Natural killer cell treated with Interleukin-12 subunit alpha and Interleukin-12 subunit beta and Interleukin-15 and Interleukin-18, amount 100 ng/mL, for 72 hours (primary cell): Measurements from ENCODE around the gene CDC42BPG. TPM values are rescaled to one million over a fixed set of nuclear protein-coding genes. Genes with fewer than 3 reads are reported as not detected.

Source experiments
- ATAC-seq, 2 donors: fragments of 150-1000 bp; cut with Tn5 transposase in 1 of 2; sonication (Bioruptor Pico), chemical (Tn5 transposase) in 1 of 2; 2 replicates each; pipeline ENCODE4 v1.10.0; 2021
- DNase-seq: peaks from one replicate; pipeline ENCODE4 v3.0.0; 2022; ENCODE audit warnings: low spot score
- H3K27ac Mint-ChIP-seq, 2 donors: 1 replicate in 1 of 2; 2 replicates in 1 of 2; pipeline ENCODE4 v1.8.0; 2022; ENCODE audit warnings: mixed read lengths in 2 of 2, mild to moderate bottlenecking in 1 of 2, moderate library complexity in 1 of 2
- H3K27me3 Mint-ChIP-seq, 2 donors: 1 replicate in 1 of 2; 2 replicates in 1 of 2; pipeline ENCODE4 v1.8.0; 2022; ENCODE audit warnings: mixed read lengths in 2 of 2
- H3K36me3 Mint-ChIP-seq: one replicate; pipeline ENCODE4 v1.8.0; 2022; ENCODE audit warnings: mixed read lengths
- H3K4me1 Mint-ChIP-seq, 2 donors: 1 replicate in 1 of 2; 2 replicates in 1 of 2; pipeline ENCODE4 v1.8.0; 2022; ENCODE audit warnings: low read depth in 2 of 2, mixed read lengths in 2 of 2, mild to moderate bottlenecking in 1 of 2
- H3K4me3 Mint-ChIP-seq: one replicate; pipeline ENCODE4 v1.8.0; 2022; ENCODE audit warnings: mixed read lengths
- H3K9me3 Mint-ChIP-seq: 2 replicates; pipeline ENCODE4 v1.8.0; 2022; ENCODE audit warnings: mixed read lengths
- total RNA-seq, 2 donors: library from RNA; stranded (reverse); gene quantifications; one replicate each; pipeline ENCODE4 v1.2.3, GENCODE V29; 2022

Gene CDC42BPG
- total RNA-seq, 2 donors from 2014 or later, result 0.59 to 1.9 TPM

- Mint-ChIP-seq H3K4me1 (peaks cover 5 to 7% of the 10 kb centered on the region in 2 donors), H3K27ac (no peak overlapping the region), H3K4me3 (no peak overlapping the region), H3K36me3 (no peaks in the 10 kb centered on the region), H3K27me3 (no peaks in the 10 kb centered on the region), H3K9me3 (no peaks in the 10 kb centered on the region)
- no peak for DNase-seq
- no peak for ATAC-seq
Observed at GRCh38 chr11:64834723-64835615, 9.5 kb downstream of the CDC42BPG start.

GRCh38 chr11:64834031-64834722, 10.3 kb downstream of the CDC42BPG start:
- Mint-ChIP-seq H3K36me3 (no peaks in the 10 kb centered on the region), H3K27me3 (no peaks in the 10 kb centered on the region), H3K4me1 (peaks cover 5 to 7% of the 10 kb centered on the region in 2 donors), H3K27ac (no peak overlapping the region), H3K9me3 (no peaks in the 10 kb centered on the region), H3K4me3 (no peak overlapping the region)
- DNase-seq (no peak), ATAC-seq (no peak)

- Mint-ChIP-seq H3K4me1 (peaks cover 5 to 7% of the 10 kb centered on the region in 2 donors), H3K9me3 (no peaks in the 10 kb centered on the region), H3K27me3 (no peaks in the 10 kb centered on the region), H3K27ac (no peak overlapping the region), H3K4me3 (no peak overlapping the region), H3K36me3 (no peaks in the 10 kb centered on the region)
- DNase-seq, result no peak
- no peak for ATAC-seq
Observed at GRCh38 chr11:64833509-64833908, 10.9 kb downstream of the CDC42BPG start.

GRCh38 chr11:64833198-64833502, 11.3 kb downstream of the CDC42BPG start:
- Mint-ChIP-seq H3K27me3 (no peaks in the 10 kb centered on the region), H3K27ac (no peak overlapping the region), H3K4me1 (peaks cover 5 to 7% of the 10 kb centered on the region in 2 donors), H3K36me3 (no peaks in the 10 kb centered on the region), H3K4me3 (no peak overlapping the region), H3K9me3 (no peaks in the 10 kb centered on the region)
- ATAC-seq, result no peak
- no peak for DNase-seq

- H3K27me3 Mint-ChIP-seq, result no peaks in the 10 kb centered on the region
- DNase-seq, result no peak
- H3K36me3 Mint-ChIP-seq, result no peaks in the 10 kb centered on the region
- no peaks in the 10 kb centered on the region for H3K9me3 Mint-ChIP-seq
- ATAC-seq, result no peak
- H3K4me1 Mint-ChIP-seq, result peaks cover 5 to 7% of the 10 kb centered on the region in 2 donors
- H3K27ac Mint-ChIP-seq, result no peak overlapping the region
- no peak overlapping the region for H3K4me3 Mint-ChIP-seq
Observed at GRCh38 chr11:64832467-64833197, 11.8 kb downstream of the CDC42BPG start.

GRCh38 chr11:64831411-64831891, 13.0 kb downstream of the CDC42BPG start:
- no peaks in the 10 kb centered on the region for H3K27me3 Mint-ChIP-seq
- no peak for ATAC-seq
- H3K36me3 Mint-ChIP-seq, result no peaks in the 10 kb centered on the region
- no peak overlapping the region for H3K27ac Mint-ChIP-seq
- H3K4me3 Mint-ChIP-seq, result no peak overlapping the region
- no peaks in the 10 kb centered on the region for H3K9me3 Mint-ChIP-seq
- DNase-seq, result no peak
- H3K4me1 Mint-ChIP-seq, result no peaks in the 10 kb centered on the region

GRCh38 chr11:64829536-64830251, 14.8 kb downstream of the CDC42BPG start:
- Mint-ChIP-seq H3K4me1 (no peaks in the 10 kb centered on the region), H3K27me3 (no peaks in the 10 kb centered on the region), H3K4me3 (no peak overlapping the region), H3K36me3 (no peaks in the 10 kb centered on the region), H3K27ac (no peak overlapping the region), H3K9me3 (no peaks in the 10 kb centered on the region)
- ATAC-seq (no peak), DNase-seq (no peak)

- ATAC-seq (no peak), DNase-seq (no peak)
- no peaks in the 10 kb centered on the region for H3K4me1 Mint-ChIP-seq
- no peak overlapping the region for H3K4me3 Mint-ChIP-seq
- H3K27me3 Mint-ChIP-seq, result no peaks in the 10 kb centered on the region
- H3K9me3 Mint-ChIP-seq, result no peaks in the 10 kb centered on the region
- no peak overlapping the region for H3K27ac Mint-ChIP-seq
- H3K36me3 Mint-ChIP-seq, result no peaks in the 10 kb centered on the region
Observed at GRCh38 chr11:64827451-64827839, 17.0 kb downstream of the CDC42BPG start.

- Mint-ChIP-seq H3K4me1 (no peaks in the 10 kb centered on the region), H3K9me3 (no peaks in the 10 kb centered on the region), H3K4me3 (no peak overlapping the region), H3K36me3 (no peaks in the 10 kb centered on the region), H3K27ac (no peak overlapping the region), H3K27me3 (no peaks in the 10 kb centered on the region)
- ATAC-seq (no peak), DNase-seq (no peak)
Observed at GRCh38 chr11:64826578-64827450, 17.6 kb downstream of the CDC42BPG start.

GRCh38 chr11:64826062-64826461, 18.4 kb downstream of the CDC42BPG start:
- H3K4me3 Mint-ChIP-seq, result no peak overlapping the region
- ATAC-seq, result no peak
- no peak overlapping the region for H3K27ac Mint-ChIP-seq
- H3K36me3 Mint-ChIP-seq, result no peaks in the 10 kb centered on the region
- no peaks in the 10 kb centered on the region for H3K9me3 Mint-ChIP-seq
- no peak for DNase-seq
- no peaks in the 10 kb centered on the region for H3K27me3 Mint-ChIP-seq
- peaks cover 0 to under 1% of the 10 kb centered on the region in 2 donors for H3K4me1 Mint-ChIP-seq

GRCh38 chr11:64823568-64824119, 20.8 kb downstream of the CDC42BPG start:
- Mint-ChIP-seq H3K36me3 (no peaks in the 10 kb centered on the region), H3K4me3 (no peak overlapping the region), H3K4me1 (peaks cover 0 to 3% of the 10 kb centered on the region in 2 donors), H3K27ac (peak overlapping the region in 1 of 2 donors; percentile 20), H3K27me3 (no peaks in the 10 kb centered on the region), H3K9me3 (no peaks in the 10 kb centered on the region)
- DNase-seq, result no peak
- no peak for ATAC-seq

- Mint-ChIP-seq H3K27ac (peak overlapping the region in 1 of 2 donors; percentile 43), H3K36me3 (no peaks in the 10 kb centered on the region), H3K9me3 (no peaks in the 10 kb centered on the region), H3K27me3 (no peaks in the 10 kb centered on the region), H3K4me1 (peaks cover 0 to 3% of the 10 kb centered on the region in 2 donors), H3K4me3 (no peak overlapping the region)
- ATAC-seq (no peak), DNase-seq (no peak)
Observed at GRCh38 chr11:64817476-64817875, 27.0 kb downstream of the CDC42BPG start.
